Measurements from ENCODE around the gene EXOC1L. TPM values are rescaled to one million over a fixed set of nuclear protein-coding genes. Genes with fewer than 3 reads are reported as not detected.

The EXOC1L gene
- total RNA-seq, 2 experiments from 2014 or later, result not detected

- TF ChIP-seq CTCF (IDR thresholded peaks at IDR 0.05), result no peak
- Mint-ChIP-seq H3K27ac (peak overlapping the region; percentile 65), H3K9me3 (no peaks in the 10 kb centered on the region), H3K4me3 (no peak overlapping the region), H3K36me3 (ENCODE audit: low read depth) (peaks cover 21% of the 10 kb centered on the region), H3K4me1 (ENCODE audit: low read depth) (peaks cover 20% of the 10 kb centered on the region), H3K27me3 (no peaks in the 10 kb centered on the region)
- no peak for DNase-seq
- ChIA-PET POLR2A (interaction anchor here (2.1 kb wide), 1 partner anchor 12 kb away, joined by 6 read pairs; the partner anchor contains the start of gene EXOC1), CTCF (interaction anchor here (0.8 to 2.9 kb wide), 10 partner anchors 13 to 520 kb away, joined by 3 to 12 read pairs (median 4); partner anchors contain the start of genes CEP135 and SRD5A3)
- ATAC-seq, result no peak
- intact Hi-C loops (cut with micrococcal nuclease), result no loop called here
Observed at GRCh38 chr4:55865228-55865806, 45.7 kb downstream of the EXOC1L start.

- H3K9me3 Mint-ChIP-seq, result no peaks in the 10 kb centered on the region
Observed at GRCh38 chr4:55866290-55866907, 46.8 kb downstream of the EXOC1L start.

GRCh38 chr4:55866973-55867574 lies 47.5 kb downstream of the EXOC1L start:
- Mint-ChIP-seq H3K27ac (no peak overlapping the region), H3K36me3 (ENCODE audit: low read depth) (peaks cover 25% of the 10 kb centered on the region), H3K4me3 (no peak overlapping the region), H3K4me1 (ENCODE audit: low read depth) (peaks cover 20% of the 10 kb centered on the region), H3K27me3 (no peaks in the 10 kb centered on the region), H3K9me3 (no peaks in the 10 kb centered on the region)
- intact Hi-C loops (cut with micrococcal nuclease), result no loop called here
- ATAC-seq, result peak; percentile 73
- POLR2A ChIA-PET, result interaction anchor here (0.5 kb wide), 1 partner anchor 68 kb away, joined by 3 read pairs; no protein-coding TSS in a partner anchor
- CTCF ChIA-PET, result interaction anchor here (0.7 to 2.9 kb wide), 18 partner anchors 9 to 682 kb away, joined by 3 to 12 read pairs (median 3); partner anchors contain the start of genes EXOC1 and SRD5A3
- peak; percentile 34 for DNase-seq
- TF ChIP-seq CTCF (IDR thresholded peaks at IDR 0.05), result peak; percentile 93

More at GRCh38 chr4:55866290-55866907, 46.8 kb downstream of the EXOC1L start:
- ChIA-PET CTCF (interaction anchor here (0.7 to 2.9 kb wide), 18 partner anchors 8 to 521 kb away, joined by 3 to 12 read pairs (median 3); partner anchors contain the start of genes CEP135, EXOC1 and SRD5A3), POLR2A (interaction anchor here (2.1 kb wide), 1 partner anchor 13 kb away, joined by 6 read pairs; the partner anchor contains the start of gene EXOC1)
- Mint-ChIP-seq H3K27me3 (no peaks in the 10 kb centered on the region), H3K4me1 (ENCODE audit: low read depth) (peaks cover 20% of the 10 kb centered on the region), H3K27ac (peak overlapping the region; percentile 65), H3K36me3 (ENCODE audit: low read depth) (peaks cover 25% of the 10 kb centered on the region), H3K4me3 (no peak overlapping the region)
- TF ChIP-seq CTCF (IDR thresholded peaks at IDR 0.05), result no peak
- intact Hi-C loops (cut with micrococcal nuclease), result no loop called here
- ATAC-seq (peak; percentile 84), DNase-seq (no peak)

- intact Hi-C loops (cut with micrococcal nuclease), result no loop called here
- no peak overlapping the region for H3K27ac Mint-ChIP-seq
- POLR2A ChIA-PET, result no interaction called here
Observed at GRCh38 chr4:55868581-55869090, 49.0 kb downstream of the EXOC1L start.

More at GRCh38 chr4:55868581-55869090, 49.0 kb downstream of the EXOC1L start:
- CTCF ChIA-PET, result interaction anchor here (2.2 kb wide), 1 partner anchor 13 kb away, joined by 8 read pairs; no protein-coding TSS in a partner anchor
- no peaks in the 10 kb centered on the region for H3K9me3 Mint-ChIP-seq
- no peaks in the 10 kb centered on the region for H3K27me3 Mint-ChIP-seq
- no peak for ATAC-seq
- no peak overlapping the region for H3K4me3 Mint-ChIP-seq
- H3K4me1 Mint-ChIP-seq (ENCODE audit: low read depth), result peaks cover 20% of the 10 kb centered on the region
- no peak for TF ChIP-seq CTCF (IDR thresholded peaks at IDR 0.05)
- DNase-seq, result no peak
- H3K36me3 Mint-ChIP-seq (ENCODE audit: low read depth), result peaks cover 25% of the 10 kb centered on the region

Measured in activated CD8-positive, alpha-beta T cell treated with anti-CD3 and anti-CD28 coated beads for 36 hours (primary cell).